ENCODE data around the gene MAP2K7.
"Not testable (repeated sequence)": the region's sequence is repeated elsewhere in the genome, so short reads cannot be mapped to it uniquely, and the experiment has no call there.

Gene MAP2K7

GRCh38 chr19:7916103-7916954 lies 12.7 kb downstream of the MAP2K7 start:
- no peak overlapping the region for H3K4me3 ChIP-seq (ENCODE audit: low read depth, low read length)
- in situ Hi-C loops (cut with HindIII; ENCODE audit: low sequenced_read_pairs) = no loop called here
- TF ChIP-seq CTCF (IDR thresholded peaks at IDR 0.05; ENCODE audit: low read depth, low read length) = no peak
- no peak for DNase-seq (ENCODE audit: low read depth, low spot score)

DNA sequence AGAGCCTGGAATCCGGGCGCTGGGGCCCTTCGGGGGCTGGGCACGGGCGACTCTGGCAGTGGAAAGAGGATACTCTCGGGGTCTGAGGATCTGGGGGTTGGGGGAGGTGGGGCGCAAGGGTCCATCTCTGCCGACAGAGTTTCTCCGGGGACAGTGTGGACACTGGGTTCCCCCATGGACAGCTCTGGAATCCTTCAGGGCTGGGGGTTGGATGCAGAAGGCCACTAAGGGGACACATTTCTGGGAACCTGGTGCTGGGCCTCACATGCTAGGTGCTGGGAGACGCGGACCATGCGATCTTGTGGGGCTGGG lies 13.2 kb downstream of the MAP2K7 start:
- H3K4me3 ChIP-seq (ENCODE audit: low read depth, low read length) = no peak overlapping the region
- TF ChIP-seq CTCF (IDR thresholded peaks at IDR 0.05; ENCODE audit: low read depth, low read length) = no peak
- in situ Hi-C loops (cut with HindIII; ENCODE audit: low sequenced_read_pairs) = no loop called here
- no peak for DNase-seq (ENCODE audit: low read depth, low spot score)

DNA sequence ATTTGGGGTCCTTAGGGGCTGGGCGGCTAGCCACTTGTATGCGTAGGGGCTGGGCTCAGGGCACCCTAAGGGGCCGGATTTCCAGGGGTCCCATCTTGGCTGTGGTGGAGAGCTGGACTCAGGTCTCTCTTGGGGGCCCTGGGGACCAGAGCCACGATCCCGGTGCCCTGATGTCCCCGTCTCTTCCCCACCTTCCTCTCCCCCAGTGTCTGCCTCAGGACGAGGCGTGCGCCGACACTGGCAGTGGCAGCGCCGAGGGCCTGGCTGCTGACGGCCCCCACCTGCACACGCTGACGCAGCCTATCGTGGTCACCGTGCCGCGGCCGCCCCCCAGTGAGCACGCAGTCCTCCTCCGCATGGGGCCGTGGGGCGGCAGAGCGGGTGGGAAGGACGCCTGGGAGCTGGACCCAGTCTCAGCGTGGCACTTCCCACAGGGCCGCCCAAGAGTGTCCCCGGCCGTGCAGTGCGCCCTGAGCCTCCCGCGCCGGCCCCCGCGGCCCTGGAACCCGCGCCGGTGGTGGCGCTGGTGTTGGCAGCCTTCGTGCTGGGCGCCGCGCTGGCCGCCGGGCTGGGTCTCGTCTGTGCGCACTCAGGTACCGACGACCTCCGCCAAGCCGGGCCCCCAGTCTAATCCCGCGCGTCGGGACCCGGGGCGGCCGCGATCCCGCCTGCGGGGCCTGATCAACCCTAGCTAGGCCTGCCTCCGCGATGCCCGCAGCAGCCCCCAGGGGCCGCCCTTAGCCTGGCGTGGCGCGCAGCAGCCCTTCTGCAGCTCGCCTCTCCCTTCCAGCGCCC lies 13.8 kb downstream of the MAP2K7 start:
- TF ChIP-seq CTCF (IDR thresholded peaks at IDR 0.05; ENCODE audit: low read depth, low read length) = peak; percentile 65
- H3K4me3 ChIP-seq (ENCODE audit: low read depth, low read length) = no peak overlapping the region

GRCh38 chr19:7918062-7918614 lies 14.5 kb downstream of the MAP2K7 start:
- DNase-seq (ENCODE audit: low read depth, low spot score); in situ Hi-C loops (cut with HindIII; ENCODE audit: low sequenced_read_pairs); H3K4me3 ChIP-seq (ENCODE audit: low read depth, low read length): not testable (repeated sequence)

More for the DNA sequence above, 13.8 kb downstream of the MAP2K7 start:
- DNase-seq (ENCODE audit: low read depth, low spot score) = peak; percentile 40
- in situ Hi-C loops (cut with HindIII; ENCODE audit: low sequenced_read_pairs) = no loop called here

DNA sequence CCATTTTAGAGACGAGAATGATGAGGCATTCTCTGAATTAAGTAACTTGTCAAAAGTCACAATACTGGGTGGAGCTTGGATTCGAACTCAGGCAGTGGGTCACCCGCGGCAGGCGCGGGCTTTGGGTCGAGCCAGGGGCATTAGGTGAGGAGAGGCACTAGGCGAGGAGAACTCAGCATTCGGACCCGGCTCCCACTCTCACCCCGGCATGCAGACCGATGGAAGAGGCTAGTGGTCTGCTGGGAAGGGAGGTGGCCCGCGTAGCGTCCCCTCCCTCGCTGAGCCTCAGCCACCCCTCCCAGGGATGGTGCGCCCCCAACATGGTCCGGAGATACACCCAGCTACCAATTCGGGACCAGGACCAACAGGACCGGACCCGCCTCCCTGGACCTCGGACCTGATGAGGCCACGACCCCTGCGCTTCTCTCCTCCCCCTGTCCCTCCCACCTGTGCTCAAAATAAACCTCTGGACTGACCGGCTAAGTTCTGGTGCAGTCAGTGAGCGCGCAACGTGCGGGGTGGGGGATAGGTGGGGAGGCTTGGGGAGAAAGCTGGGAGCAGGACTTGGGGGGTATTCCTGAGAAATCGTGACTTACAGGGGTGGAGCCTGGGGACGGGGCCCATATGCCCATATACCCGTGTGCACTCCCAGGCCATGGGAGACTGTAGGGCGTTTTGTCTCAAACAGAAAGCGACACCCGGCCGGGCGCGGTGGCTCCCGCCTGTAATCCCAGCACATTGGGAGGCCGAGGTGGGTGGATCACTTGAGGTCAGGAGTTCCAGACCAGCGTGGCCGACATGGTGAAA lies 15.1 kb downstream of the MAP2K7 start:
- TF ChIP-seq CTCF (IDR thresholded peaks at IDR 0.05; ENCODE audit: low read depth, low read length) = no peak
- no peak overlapping the region for H3K4me3 ChIP-seq (ENCODE audit: low read depth, low read length)
- no peak for DNase-seq (ENCODE audit: low read depth, low spot score)
- in situ Hi-C loops (cut with HindIII; ENCODE audit: low sequenced_read_pairs) = no loop called here

DNA sequence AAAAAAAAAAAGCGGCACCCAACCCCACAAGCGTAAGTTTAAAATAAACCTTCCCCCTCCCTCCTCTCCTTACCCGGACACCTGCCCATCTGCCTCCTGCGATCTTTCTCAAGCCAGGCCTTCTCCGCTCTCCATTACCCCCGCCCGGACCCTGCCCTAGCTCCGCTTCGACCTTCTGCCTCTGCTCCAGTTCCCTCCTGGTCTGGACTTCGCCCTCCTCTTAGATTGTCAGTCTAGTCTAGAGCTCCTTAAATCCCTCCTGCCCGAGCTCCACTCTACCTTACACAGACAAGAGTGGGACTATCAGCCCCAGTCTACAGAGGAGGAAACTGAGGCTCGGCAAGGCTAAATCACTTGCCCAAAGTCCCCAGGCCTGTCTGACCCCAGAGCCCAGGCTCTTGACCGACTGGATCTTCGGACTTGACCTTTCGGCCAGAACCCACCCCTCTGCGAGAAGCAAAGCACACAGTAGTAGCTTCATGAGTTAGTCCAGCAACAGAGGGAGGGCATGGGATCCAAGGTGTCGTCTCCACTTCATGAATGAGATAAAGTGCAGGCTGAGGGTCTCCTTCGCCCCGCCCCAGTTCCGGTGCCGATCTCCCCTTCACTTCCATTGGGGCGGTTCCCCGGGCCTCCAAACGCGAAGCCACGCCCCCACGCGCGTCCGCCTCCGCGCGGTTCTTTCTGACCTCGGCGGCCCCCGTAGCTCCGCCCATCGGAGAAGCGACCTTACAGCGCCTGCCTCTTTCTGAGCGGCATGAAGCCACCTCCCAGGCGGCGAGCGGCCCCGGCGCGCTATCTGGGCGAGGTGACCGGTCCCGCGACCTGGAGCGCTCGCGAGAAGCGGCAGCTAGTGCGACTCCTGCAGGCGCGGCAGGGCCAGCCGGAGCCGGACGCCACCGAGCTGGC lies 16.2 kb downstream of the MAP2K7 start, which contains the start of gene SNAPC2:
Gene SNAPC2, plus strand, starts transcription at position 729 of the 909 bp plus-strand sequence. Its CDS starts 29 bp downstream, at position 758.
- H3K4me3 ChIP-seq (ENCODE audit: low read depth, low read length) = peak within 1 kb of the TSS; percentile 48
- peak; percentile 96 for DNase-seq (ENCODE audit: low read depth, low spot score)
- no peak for TF ChIP-seq CTCF (IDR thresholded peaks at IDR 0.05; ENCODE audit: low read depth, low read length)
- in situ Hi-C loops (cut with HindIII; ENCODE audit: low sequenced_read_pairs) = no loop called here

Data from astrocyte of the spinal cord (primary cell).